ENCODE data around the gene CEMIP.

Gene CEMIP

DNA sequence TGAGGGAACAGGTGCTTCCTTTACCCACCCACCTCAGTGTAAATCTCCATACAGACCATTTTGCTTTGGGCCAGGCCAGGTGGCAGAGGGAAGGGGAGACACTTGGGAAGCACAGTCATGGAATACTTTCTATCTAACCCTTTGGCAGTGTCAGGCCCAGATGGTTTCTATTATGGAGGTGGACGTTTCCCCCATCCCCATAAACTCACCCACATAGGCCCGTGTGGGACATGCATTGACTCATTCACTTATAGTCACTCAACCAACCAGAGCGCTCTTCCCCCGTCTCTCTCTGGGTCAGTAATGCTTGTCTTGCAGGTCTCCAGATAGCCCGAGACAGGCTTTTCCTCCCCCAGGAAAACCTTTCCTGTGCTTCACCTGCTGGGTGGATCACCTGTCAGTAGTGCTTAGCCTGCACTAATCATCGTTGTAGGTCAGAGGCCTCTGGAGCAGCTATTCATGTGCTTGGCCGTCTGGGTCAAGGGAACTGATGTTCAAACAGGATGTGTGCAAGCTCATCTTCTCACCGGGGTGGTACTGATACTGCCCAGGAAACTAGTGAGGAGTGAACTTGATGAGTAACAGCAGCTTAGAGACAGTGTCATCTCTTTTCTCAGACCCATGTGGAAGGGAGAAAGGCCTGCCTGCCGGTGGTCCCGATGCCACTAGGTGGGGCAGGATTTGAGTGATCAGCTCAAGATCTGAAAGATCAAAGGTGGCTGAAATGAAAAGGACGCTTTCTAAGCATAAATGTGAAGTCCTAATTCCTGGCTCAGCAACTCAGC is 67.1 kb downstream of the CEMIP start (continued):
- TF ChIP-seq, protein P1, sequence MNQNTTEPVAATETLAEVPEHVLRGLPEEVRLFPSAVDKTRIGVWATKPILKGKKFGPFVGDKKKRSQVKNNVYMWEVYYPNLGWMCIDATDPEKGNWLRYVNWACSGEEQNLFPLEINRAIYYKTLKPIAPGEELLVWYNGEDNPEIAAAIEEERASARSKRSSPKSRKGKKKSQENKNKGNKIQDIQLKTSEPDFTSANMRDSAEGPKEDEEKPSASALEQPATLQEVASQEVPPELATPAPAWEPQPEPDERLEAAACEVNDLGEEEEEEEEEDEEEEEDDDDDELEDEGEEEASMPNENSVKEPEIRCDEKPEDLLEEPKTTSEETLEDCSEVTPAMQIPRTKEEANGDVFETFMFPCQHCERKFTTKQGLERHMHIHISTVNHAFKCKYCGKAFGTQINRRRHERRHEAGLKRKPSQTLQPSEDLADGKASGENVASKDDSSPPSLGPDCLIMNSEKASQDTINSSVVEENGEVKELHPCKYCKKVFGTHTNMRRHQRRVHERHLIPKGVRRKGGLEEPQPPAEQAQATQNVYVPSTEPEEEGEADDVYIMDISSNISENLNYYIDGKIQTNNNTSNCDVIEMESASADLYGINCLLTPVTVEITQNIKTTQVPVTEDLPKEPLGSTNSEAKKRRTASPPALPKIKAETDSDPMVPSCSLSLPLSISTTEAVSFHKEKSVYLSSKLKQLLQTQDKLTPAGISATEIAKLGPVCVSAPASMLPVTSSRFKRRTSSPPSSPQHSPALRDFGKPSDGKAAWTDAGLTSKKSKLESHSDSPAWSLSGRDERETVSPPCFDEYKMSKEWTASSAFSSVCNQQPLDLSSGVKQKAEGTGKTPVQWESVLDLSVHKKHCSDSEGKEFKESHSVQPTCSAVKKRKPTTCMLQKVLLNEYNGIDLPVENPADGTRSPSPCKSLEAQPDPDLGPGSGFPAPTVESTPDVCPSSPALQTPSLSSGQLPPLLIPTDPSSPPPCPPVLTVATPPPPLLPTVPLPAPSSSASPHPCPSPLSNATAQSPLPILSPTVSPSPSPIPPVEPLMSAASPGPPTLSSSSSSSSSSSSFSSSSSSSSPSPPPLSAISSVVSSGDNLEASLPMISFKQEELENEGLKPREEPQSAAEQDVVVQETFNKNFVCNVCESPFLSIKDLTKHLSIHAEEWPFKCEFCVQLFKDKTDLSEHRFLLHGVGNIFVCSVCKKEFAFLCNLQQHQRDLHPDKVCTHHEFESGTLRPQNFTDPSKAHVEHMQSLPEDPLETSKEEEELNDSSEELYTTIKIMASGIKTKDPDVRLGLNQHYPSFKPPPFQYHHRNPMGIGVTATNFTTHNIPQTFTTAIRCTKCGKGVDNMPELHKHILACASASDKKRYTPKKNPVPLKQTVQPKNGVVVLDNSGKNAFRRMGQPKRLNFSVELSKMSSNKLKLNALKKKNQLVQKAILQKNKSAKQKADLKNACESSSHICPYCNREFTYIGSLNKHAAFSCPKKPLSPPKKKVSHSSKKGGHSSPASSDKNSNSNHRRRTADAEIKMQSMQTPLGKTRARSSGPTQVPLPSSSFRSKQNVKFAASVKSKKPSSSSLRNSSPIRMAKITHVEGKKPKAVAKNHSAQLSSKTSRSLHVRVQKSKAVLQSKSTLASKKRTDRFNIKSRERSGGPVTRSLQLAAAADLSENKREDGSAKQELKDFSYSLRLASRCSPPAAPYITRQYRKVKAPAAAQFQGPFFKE (tag by site-specific recombination; IDR thresholded peaks at IDR 0.05; ENCODE audit: borderline replicate concordance) = no peak
- TF ChIP-seq, protein P2, sequence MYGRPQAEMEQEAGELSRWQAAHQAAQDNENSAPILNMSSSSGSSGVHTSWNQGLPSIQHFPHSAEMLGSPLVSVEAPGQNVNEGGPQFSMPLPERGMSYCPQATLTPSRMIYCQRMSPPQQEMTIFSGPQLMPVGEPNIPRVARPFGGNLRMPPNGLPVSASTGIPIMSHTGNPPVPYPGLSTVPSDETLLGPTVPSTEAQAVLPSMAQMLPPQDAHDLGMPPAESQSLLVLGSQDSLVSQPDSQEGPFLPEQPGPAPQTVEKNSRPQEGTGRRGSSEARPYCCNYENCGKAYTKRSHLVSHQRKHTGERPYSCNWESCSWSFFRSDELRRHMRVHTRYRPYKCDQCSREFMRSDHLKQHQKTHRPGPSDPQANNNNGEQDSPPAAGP (tag by site-specific recombination; IDR thresholded peaks at IDR 0.05) = no peak
- no peak for TF ChIP-seq ZNF19 (tag by site-specific recombination; IDR thresholded peaks at IDR 0.05; ENCODE audit: low read depth)
- no peak for TF ChIP-seq ZNF785 (tag by site-specific recombination; IDR thresholded peaks at IDR 0.05)
- TF ChIP-seq KLF16 (tag by site-specific recombination; IDR thresholded peaks at IDR 0.05) = no peak
- TF ChIP-seq ZNF416 (tag by site-specific recombination; IDR thresholded peaks at IDR 0.05) = no peak

DNA sequence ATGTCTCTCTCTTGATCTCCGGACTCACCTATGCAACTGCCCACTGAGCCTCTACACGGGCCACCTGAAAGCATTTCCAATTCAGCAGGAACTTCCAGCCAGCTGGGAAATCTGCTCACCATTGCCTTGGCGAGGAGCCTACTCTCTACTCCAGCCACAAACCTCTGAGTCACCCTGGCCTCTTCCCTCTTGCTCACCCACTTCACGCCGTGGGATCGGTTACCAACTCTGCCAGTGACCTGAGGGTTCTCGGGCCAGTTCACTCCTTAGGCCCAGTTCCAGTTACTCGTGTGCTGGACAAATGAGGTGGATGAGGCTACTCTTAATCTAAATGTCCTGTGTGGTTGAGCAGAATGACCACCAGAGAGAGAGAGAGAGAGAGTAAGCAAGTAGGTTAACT is 70.1 kb downstream of the CEMIP start:
- no peaks in the 10 kb centered on the region for H3K4me1 ChIP-seq (ENCODE audit: control insufficient read depth, insufficient read depth, low read length)
- CTCF ChIA-PET = interaction anchor here (0.6 to 1.0 kb wide), 4 partner anchors 81 to 615 kb away, joined by 3 read pairs; no protein-coding TSS in a partner anchor
- POLR2A ChIA-PET = no interaction called here
- H3K27ac ChIP-seq (ENCODE audit: extremely low read depth, low read depth, low read length) = no peak overlapping the region
- H3K36me3 ChIP-seq (ENCODE audit: control insufficient read depth in 2 of 2, insufficient read depth in 1 of 2, low read length in 2 of 2) = no peaks in the 10 kb centered on the region
- H3K9me3 ChIP-seq (ENCODE audit: control insufficient read depth, insufficient read depth, low read depth, low read length) = no peaks in the 10 kb centered on the region
- no peak overlapping the region for H3K4me3 ChIP-seq (ENCODE audit: low read depth, low read length)
- TF ChIP-seq ZSCAN30 (tag by site-specific recombination; IDR thresholded peaks at IDR 0.05) (no peak), GLI2 (tag by site-specific recombination; IDR thresholded peaks at IDR 0.05; ENCODE audit: borderline replicate concordance, low read depth) (no peak), ZNF214 (tag by site-specific recombination; IDR thresholded peaks at IDR 0.05; ENCODE audit: borderline replicate concordance) (no peak), ZNF350 (tag by site-specific recombination; IDR thresholded peaks at IDR 0.05) (no peak), ZNF785 (tag by site-specific recombination; IDR thresholded peaks at IDR 0.05) (no peak), ZNF76 (tag by site-specific recombination; IDR thresholded peaks at IDR 0.05; ENCODE audit: borderline replicate concordance, low read depth) (no peak), ZSCAN23 (tag by site-specific recombination; IDR thresholded peaks at IDR 0.05) (no peak), HOXC10 (CRISPR knock-in tag; IDR thresholded peaks at IDR 0.05) (no peak), ZNF548 (tag by site-specific recombination; IDR thresholded peaks at IDR 0.05) (no peak), ZNF274 (IDR thresholded peaks at IDR 0.05; ENCODE audit: low read length) (no peak), ZNF274 (tag by site-specific recombination; IDR thresholded peaks at IDR 0.05; ENCODE audit: borderline replicate concordance) (no peak), ZNF114 (tag by site-specific recombination; IDR thresholded peaks at IDR 0.05) (no peak), ZNF501 (tag by site-specific recombination; IDR thresholded peaks at IDR 0.05) (no peak), ZNF560 (tag by site-specific recombination; IDR thresholded peaks at IDR 0.05; ENCODE audit: borderline replicate concordance) (no peak)
- TF ChIP-seq, protein P3, sequence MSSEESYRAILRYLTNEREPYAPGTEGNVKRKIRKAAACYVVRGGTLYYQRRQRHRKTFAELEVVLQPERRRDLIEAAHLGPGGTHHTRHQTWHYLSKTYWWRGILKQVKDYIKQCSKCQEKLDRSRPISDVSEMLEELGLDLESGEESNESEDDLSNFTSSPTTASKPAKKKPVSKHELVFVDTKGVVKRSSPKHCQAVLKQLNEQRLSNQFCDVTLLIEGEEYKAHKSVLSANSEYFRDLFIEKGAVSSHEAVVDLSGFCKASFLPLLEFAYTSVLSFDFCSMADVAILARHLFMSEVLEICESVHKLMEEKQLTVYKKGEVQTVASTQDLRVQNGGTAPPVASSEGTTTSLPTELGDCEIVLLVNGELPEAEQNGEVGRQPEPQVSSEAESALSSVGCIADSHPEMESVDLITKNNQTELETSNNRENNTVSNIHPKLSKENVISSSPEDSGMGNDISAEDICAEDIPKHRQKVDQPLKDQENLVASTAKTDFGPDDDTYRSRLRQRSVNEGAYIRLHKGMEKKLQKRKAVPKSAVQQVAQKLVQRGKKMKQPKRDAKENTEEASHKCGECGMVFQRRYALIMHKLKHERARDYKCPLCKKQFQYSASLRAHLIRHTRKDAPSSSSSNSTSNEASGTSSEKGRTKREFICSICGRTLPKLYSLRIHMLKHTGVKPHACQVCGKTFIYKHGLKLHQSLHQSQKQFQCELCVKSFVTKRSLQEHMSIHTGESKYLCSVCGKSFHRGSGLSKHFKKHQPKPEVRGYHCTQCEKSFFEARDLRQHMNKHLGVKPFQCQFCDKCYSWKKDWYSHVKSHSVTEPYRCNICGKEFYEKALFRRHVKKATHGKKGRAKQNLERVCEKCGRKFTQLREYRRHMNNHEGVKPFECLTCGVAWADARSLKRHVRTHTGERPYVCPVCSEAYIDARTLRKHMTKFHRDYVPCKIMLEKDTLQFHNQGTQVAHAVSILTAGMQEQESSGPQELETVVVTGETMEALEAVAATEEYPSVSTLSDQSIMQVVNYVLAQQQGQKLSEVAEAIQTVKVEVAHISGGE (tag by site-specific recombination; conservative IDR thresholded peaks at IDR 0.05; ENCODE audit: low read depth) = no peak
- TF ChIP-seq, protein P4, sequence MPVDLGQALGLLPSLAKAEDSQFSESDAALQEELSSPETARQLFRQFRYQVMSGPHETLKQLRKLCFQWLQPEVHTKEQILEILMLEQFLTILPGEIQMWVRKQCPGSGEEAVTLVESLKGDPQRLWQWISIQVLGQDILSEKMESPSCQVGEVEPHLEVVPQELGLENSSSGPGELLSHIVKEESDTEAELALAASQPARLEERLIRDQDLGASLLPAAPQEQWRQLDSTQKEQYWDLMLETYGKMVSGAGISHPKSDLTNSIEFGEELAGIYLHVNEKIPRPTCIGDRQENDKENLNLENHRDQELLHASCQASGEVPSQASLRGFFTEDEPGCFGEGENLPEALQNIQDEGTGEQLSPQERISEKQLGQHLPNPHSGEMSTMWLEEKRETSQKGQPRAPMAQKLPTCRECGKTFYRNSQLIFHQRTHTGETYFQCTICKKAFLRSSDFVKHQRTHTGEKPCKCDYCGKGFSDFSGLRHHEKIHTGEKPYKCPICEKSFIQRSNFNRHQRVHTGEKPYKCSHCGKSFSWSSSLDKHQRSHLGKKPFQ (tag by site-specific recombination; IDR thresholded peaks at IDR 0.05) = no peak
- TF ChIP-seq, protein P5, sequence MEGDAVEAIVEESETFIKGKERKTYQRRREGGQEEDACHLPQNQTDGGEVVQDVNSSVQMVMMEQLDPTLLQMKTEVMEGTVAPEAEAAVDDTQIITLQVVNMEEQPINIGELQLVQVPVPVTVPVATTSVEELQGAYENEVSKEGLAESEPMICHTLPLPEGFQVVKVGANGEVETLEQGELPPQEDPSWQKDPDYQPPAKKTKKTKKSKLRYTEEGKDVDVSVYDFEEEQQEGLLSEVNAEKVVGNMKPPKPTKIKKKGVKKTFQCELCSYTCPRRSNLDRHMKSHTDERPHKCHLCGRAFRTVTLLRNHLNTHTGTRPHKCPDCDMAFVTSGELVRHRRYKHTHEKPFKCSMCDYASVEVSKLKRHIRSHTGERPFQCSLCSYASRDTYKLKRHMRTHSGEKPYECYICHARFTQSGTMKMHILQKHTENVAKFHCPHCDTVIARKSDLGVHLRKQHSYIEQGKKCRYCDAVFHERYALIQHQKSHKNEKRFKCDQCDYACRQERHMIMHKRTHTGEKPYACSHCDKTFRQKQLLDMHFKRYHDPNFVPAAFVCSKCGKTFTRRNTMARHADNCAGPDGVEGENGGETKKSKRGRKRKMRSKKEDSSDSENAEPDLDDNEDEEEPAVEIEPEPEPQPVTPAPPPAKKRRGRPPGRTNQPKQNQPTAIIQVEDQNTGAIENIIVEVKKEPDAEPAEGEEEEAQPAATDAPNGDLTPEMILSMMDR (tag by site-specific recombination; IDR thresholded peaks at IDR 0.05) = no peak

Data from HEK293 (cell line).